GM12891 (cell line): ENCODE results near the gene LANCL1.

Experiments
- PAX5 ChIP-seq: IDR thresholded peaks from 2 replicates; pipeline ENCODE4 v1.6.1; 2011; ENCODE audit warnings: low read length, moderate library complexity, mild to moderate bottlenecking; ENCODE audit not compliant: insufficient read depth, severe bottlenecking
- POLR2A ChIP-seq: IDR thresholded peaks from 2 replicates; pipeline ENCODE4 v1.6.1; 2011; ENCODE audit warnings: low read depth, low read length, control low read depth
- TAF1 ChIP-seq: IDR thresholded peaks from 2 replicates; pipeline ENCODE4 v1.6.1; 2011; ENCODE audit warnings: low read depth, low read length, control low read depth

DNA sequence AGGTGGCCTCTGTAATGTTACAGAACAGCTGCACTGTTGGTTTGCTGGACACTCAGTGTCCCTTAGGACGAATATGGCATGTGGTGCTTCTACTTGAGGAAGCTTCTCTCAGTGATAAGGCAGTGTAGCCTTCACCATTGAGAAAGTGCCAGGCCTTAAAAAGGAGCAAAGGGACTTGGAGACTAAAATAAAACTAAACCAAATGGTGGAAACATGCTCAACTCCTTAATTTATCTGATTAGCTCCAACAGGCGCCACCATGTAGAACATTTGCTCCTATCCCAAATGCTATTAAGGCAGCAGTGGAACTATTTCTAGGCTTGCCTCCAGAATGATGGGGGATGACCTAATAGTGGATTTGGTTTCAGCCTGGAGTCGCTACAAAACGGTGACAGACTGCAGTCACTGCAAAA, 84.1 kb downstream of the LANCL1 start:
- TF ChIP-seq TAF1 (no peak), PAX5 (no peak), POLR2A (no peak)
